NK-92 (cell line): ENCODE results near the gene AGFG2.
"Not testable (repeated sequence)": the region's sequence is repeated elsewhere in the genome, so short reads cannot be mapped to it uniquely, and the experiment has no call there.

Experiments used
- DNase-seq: peaks from one replicate; lab custom pipeline; 2025; ENCODE audit not compliant: unreplicated experiment; lab: John Stamatoyannopoulos, UW

Gene AGFG2

DNA sequence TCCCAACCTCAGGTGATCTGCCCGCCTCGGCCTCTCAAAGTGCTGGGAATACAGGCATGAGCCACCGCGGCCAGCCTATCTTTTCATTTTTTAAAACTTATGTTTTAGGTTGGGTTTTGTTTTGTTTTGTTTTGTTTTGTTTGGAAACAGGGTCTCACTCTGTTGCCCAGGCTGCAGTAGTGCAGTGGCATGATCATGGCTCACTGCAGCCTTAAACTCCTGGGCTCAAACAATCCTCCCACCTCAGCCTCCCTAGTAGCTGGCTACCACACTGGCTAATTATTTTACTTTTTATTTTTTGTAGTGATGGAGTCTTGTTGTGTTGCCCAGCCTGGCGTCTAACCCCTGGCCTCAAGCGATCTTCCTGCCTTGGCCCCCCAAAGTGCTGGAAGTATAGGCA lies 19.4 kb upstream of the AGFG2 start:
- no peak for DNase-seq

- DNase-seq = no peak
Observed at GRCh38 chr7:100520138-100520537, 18.9 kb upstream of the AGFG2 start.

GRCh38 chr7:100521076-100521475 lies 17.9 kb upstream of the AGFG2 start:
- DNase-seq = no peak

DNA sequence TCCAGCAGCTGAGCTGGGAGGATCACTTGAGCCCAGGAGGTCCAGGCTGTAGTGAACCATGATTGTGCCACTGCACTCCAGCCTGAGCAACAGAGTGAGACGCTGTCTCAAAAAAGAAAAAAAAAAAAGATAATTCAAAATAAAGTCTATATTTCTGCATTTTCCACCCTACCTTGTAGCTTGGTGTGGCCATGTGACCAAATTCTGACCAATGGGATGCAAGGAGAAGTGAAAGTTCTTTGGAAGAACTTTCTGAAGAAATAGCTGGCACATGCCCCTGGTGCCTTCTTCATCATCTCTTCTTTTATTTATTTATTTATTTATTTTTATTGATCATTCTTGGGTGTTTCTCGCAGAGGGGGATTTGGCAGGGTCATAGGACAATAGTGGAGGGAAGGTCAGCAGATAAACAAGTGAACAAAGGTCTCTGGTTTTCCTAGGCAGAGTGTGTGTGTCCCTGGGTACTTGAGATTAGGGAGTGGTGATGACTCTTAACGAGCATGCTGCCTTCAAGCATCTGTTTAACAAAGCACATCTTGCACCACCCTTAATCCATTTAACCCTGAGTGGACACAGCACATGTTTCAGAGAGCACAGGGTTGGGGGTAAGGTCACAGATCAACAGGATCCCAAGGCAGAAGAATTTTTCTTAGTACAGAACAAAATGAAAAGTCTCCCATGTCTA lies 17.0 kb upstream of the AGFG2 start:
- not testable (repeated sequence) for DNase-seq

DNA sequence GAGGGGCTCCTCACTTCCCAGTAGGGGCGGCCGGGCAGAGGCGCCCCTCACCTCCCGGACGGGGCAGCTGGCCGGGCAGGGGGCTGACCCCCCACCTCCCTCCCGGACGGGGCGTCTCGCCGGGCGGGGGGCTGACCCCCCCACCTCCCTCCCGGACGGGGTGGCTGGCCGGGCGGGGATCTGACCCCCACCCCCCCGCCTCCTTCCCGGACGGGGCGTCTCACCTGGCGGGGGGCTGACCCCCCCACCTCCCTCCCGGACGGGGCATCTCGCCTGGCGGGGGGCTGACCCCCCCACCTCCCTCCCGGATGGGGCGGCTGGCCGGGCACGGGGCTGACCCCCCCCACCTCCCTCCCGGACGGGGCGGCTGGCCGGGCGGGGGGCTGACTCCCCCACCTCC lies 15.8 kb upstream of the AGFG2 start:
- not testable (repeated sequence) for DNase-seq

DNA sequence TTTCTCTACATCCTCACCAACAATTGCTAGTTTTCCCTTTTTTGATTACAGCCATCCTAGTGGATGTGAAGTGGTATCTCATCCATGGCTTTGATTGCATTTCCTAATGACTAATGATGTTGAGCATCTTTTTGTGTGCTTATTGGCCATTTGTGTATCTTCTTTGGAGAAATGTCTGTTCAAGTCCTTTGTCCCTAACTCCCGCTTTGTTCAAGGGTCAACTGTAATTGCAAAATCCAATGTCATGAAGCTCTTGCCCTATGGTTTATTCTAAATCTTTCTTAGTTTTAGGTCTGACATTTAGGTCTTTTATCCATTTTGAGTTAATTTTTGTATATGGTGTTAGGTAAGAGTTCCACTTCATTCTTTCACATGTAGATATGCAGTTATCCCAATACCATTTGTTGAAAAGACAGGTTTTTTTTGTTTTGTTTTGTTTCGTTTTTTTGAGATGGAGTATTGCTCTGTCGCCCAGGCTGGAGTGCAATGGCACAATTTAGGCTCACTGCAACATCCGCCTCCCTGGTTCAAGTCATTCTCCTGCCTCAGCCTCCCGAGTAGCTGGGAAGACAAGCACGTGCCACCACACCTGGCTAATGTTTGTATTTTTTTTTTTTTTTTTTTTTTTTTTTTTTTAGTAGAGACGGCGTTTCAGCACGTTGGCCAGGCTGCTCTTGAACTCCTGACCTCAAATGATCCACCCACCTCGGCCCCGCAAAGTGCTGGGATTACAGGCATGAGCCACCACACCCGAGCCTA lies 10.7 kb upstream of the AGFG2 start:
- DNase-seq = not testable (repeated sequence)

GRCh38 chr7:100532165-100533022 lies 6.6 kb upstream of the AGFG2 start:
- DNase-seq = no peak

- not testable (repeated sequence) for DNase-seq
Observed at GRCh38 chr7:100535982-100536381, 3.0 kb upstream of the AGFG2 start.

GRCh38 chr7:100536695-100537094 lies 2.3 kb upstream of the AGFG2 start:
- DNase-seq = not testable (repeated sequence)

DNA sequence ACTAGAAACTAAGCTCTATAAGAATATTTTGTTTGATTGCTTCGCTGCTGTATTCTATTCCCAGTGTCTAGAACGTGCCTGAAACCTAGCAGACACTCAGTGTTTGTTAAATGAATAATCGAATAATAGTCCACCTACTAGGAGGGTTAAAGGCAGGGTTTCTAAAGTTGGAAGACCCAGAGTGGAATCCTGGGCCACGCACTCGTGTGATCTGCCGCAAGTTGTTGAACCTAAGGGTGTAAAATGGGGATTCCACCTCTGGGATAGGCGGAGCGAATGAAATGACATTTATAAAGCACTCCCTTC lies 702 bp upstream of the AGFG2 start:
- no peak for DNase-seq

GRCh38 chr7:100539436-100540006 lies 518 bp downstream of the AGFG2 start:
- DNase-seq = no peak

- no peak for DNase-seq
Observed at GRCh38 chr7:100540073-100540723, 1.2 kb downstream of the AGFG2 start.

DNA sequence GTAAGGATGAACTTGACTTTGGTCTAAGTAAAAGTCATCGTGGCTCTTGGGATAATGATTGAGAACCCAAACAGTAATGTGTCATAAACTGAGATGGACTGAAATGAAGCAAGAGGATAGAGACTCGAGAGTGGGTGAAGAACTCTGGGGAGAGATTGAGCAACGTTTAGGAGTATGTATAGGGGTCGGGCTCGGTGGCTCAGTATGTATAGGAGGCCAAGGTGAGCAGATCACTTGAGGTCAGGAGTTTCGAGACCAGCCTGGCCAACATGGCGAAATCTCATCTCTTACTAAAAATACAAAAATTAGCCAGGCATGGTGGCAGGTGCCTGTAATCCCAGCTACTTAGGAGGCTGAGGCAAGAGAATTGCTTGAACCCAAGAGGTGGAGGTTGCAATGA lies 2.3 kb downstream of the AGFG2 start:
- DNase-seq = not testable (repeated sequence)

- no peak for DNase-seq
Observed at GRCh38 chr7:100543586-100543985, 4.6 kb downstream of the AGFG2 start.

DNA sequence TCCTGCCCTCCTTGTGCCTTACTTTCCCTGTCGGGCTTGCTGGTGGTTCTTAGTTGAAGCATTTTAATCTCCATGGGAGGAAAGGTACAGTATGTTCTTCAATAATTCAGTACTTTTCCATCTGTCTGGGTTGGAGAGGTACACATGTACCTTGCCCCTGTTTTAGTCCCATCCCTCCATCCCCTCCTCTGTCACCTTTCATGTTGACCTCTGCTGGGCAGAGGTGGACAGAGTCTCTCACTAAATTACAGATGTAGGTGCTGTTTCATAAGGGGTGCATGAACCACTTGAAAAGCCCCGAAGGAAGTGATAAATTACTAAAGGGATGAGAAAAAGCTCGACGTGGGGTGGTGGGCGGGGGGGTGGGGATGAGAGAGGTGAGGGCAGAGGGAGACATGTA lies 5.4 kb downstream of the AGFG2 start:
- no peak for DNase-seq

- DNase-seq = no peak
Observed at GRCh38 chr7:100544967-100545359, 6.0 kb downstream of the AGFG2 start.

- DNase-seq = no peak
Observed at GRCh38 chr7:100545360-100546128, 6.5 kb downstream of the AGFG2 start.

DNA sequence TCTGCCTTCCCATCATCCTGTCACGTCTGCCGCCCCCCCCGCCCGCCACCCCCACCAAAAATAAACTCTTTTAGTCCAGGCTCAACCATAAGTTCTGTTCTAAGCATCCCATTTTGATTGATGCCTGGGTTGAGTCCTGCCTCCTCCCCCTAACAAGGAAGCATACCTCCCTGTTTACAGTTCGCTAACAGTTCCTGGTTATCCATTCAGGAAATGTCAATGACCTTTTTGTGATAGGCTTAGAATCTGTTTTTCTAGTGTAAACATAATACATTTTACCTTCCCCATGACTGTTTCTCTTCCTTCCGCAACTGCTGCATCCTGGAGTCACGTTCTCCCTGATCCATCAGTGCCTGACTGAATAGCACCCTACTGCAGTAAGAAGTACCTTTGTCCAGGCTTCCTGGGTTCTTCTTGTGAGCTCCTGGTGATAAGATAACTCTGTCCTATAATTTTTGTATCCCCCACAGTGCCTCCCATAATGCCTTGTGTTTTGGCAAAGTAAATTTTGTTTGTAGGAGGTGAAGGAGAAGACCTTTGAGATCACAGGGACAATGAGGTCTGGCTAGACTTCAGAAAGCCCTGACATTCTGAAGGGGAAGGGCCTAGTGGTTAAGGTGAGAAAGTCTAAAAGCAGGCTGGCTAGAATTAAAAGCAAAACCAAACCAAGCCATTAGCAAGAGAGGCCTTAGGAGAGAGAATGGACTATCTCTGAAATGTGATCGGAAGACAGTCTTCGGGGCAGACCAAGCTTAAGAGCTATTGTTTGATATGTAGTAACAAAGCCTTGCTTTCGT lies 7.3 kb downstream of the AGFG2 start:
- no peak for DNase-seq
